Measurements from ENCODE around the gene MGAT1. TPM values are rescaled to one million over a fixed set of nuclear protein-coding genes. Genes with fewer than 3 reads are reported as not detected.
"Not testable (repeated sequence)": the region's sequence is repeated elsewhere in the genome, so short reads cannot be mapped to it uniquely, and the experiment has no call there.

MGAT1 gene
- 65.3 and 76.2 TPM in 2 replicates for total RNA-seq (2014; rRNA removed; shearing (Covaris generic))
- polyA plus RNA-seq (2015; cell fraction: cytosol; rRNA removed): 90.5 and 97.9 TPM in 2 replicates
- polyA plus RNA-seq (2015; cell fraction: nucleus; rRNA removed): 63.8 and 81.4 TPM in 2 replicates

- peak; percentile 58 for DNase-seq (ENCODE audit: low read depth)
Observed at GRCh38 chr5:180802325-180803180, at the start of gene MGAT1. TSS of gene MGAT1 (minus strand) at chr5:180802806. CDS start at chr5:180792971, 9,835 bp downstream.

- no peak for DNase-seq (ENCODE audit: low read depth)
Observed at GRCh38 chr5:180850434-180851078, 48.0 kb upstream of the MGAT1 start.

- no peak for DNase-seq (ENCODE audit: low read depth)
Observed at GRCh38 chr5:180849827-180850226, 47.2 kb upstream of the MGAT1 start.

DNA sequence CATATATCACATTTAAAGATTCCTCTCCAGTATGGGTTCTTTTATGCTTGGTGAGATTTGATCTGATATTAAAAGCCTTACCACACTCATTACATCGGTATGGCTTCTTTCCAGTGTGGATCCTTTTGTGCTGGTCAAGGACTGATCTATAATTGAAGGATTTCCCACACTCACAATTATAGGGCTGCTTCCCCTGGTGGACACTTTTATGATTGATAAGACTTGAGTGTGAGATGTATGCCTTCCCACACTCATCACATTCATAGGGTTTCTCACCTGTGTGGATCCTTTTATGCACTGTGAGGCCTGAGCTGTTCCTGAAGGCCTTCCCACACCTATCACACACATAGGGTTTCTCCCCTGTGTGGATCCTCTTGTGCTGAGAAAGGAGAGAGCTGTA lies 46.3 kb upstream of the MGAT1 start:
- no peak for DNase-seq (ENCODE audit: low read depth)

DNA sequence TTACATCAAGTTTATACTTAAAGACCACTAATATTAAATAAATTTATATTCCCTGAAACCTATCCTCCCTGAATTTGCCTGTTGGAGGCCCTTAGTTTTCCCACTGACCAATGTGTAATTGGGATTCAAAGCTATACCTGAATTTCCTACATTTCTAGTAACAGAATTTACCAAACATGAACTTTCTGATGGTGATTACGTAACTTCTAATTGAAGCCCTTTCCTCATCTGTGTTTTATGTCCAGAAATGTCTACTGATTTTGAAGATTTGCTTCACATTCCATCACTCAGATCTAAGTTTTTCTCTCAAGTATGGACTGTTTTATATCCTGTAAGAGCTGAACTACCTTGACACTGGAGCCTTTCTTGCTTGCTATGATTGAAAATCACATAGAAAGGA lies 45.7 kb upstream of the MGAT1 start:
- DNase-seq (ENCODE audit: low read depth): no peak

GRCh38 chr5:180847026-180847425 lies 44.4 kb upstream of the MGAT1 start:
- DNase-seq (ENCODE audit: low read depth): no peak

- no peak for DNase-seq (ENCODE audit: low read depth)
Observed at GRCh38 chr5:180844858-180845257, 42.3 kb upstream of the MGAT1 start.

- DNase-seq (ENCODE audit: low read depth): no peak
Observed at GRCh38 chr5:180844432-180844831, 41.8 kb upstream of the MGAT1 start.

DNA sequence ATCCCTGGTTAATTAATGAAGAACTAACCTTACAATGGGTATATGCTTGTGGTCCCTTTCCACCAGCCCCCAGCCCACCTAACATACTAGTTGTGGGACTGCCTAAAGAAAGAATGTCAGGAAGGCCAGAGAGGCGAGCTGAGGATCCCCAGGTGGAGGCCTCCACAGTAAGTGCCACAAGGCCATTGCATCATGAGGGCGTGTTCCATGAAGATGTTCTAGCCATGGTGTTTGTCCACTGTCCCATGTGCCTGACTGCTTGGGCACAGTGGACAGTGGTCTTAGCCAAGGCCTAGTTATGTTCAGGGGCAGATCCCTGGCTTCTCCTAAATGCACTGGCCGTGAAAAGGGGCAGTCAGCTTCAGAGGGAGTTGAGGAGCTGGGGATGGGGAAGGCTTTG lies 37.3 kb upstream of the MGAT1 start:
- no peak for DNase-seq (ENCODE audit: low read depth)

GRCh38 chr5:180839227-180839626 lies 36.6 kb upstream of the MGAT1 start:
- DNase-seq (ENCODE audit: low read depth): no peak

DNA sequence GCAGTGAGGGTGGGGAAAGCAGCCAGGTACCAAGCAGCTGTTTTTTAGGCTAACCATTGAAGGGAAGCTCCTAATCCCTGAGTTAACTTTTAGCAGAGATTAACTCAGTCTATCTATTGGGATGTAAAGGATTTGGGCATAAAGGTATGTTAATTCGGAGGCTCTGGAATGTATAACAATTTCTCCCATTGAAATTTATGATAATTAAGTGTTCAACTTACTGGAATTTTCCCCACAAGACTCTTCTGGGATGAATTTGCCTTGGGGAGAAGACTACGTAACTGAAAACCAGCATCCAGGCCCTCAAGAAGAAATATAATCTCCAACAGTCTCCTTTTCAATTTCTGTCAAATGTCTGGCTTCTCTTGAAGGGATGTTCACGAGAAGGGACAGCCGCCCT lies 34.9 kb upstream of the MGAT1 start:
- no peak for DNase-seq (ENCODE audit: low read depth)

DNA sequence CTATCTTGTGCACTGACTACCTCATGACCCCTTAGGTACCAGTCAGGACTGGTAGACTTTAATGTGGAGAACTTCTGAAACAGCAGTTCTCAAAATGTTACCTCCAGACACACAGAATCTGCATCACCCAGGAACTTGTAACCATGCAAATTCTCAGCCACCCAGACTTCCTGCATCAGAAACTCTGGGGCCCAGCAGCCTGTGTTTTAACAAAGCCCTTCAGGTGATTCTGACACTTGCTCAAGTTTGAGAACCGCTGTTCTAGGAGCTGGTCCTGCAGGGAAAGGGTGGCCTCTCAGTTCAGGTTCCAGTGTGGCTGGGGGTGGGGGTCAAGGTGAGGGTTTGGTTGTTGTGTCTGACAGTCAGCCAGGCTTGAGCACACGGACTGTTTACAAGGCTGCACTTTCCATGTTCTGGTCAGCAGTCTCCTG lies 30.0 kb upstream of the MGAT1 start:
- no peak for DNase-seq (ENCODE audit: low read depth)

DNA sequence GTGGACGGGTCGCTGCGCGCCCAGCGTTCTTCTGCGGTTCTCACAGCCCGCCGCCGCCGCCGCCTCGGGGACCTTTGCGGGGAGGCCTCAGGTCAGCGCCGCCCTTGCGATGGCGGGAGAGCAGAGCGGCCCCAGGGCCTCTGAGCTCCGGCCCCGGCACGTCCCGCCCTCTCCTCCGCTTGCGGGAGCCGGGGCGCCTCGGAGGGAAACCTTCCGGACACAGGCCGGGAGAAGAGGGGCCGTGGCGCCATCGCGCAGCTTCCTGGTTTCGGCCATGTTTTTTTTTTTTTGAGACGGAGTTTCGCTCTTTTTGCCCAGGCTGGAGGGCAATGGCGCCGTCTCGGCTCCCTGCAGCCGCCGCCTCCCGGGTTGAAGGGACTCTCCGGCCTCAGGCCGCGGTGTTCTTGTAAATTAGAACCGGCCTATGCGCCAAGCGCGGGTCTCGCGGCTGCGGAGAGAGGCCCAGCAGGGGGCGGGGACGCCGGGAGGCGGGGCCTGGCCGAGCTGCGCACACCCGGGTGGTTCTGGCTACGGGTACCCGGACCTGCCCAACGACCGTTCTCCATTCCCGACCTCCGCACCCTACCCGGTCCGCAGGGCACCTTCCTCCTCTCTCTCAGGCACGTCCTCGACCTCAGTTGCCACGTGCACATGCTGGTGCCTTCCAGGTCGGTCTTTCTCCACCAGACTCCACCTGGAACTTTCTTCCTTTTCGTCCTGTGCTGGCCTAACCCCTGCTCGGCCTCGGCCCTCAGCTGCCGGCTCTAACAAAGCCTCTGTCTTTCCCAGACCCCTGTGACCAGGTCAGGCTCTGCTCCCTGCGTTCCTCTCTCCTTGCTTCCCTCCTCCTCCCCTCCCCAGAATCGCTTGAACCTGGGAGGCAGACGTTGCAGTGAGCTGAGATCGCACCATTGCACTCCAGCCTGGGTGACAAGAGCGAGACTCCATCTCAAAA lies 28.8 kb upstream of the MGAT1 start:
- DNase-seq (ENCODE audit: low read depth): peak; percentile 75

DNA sequence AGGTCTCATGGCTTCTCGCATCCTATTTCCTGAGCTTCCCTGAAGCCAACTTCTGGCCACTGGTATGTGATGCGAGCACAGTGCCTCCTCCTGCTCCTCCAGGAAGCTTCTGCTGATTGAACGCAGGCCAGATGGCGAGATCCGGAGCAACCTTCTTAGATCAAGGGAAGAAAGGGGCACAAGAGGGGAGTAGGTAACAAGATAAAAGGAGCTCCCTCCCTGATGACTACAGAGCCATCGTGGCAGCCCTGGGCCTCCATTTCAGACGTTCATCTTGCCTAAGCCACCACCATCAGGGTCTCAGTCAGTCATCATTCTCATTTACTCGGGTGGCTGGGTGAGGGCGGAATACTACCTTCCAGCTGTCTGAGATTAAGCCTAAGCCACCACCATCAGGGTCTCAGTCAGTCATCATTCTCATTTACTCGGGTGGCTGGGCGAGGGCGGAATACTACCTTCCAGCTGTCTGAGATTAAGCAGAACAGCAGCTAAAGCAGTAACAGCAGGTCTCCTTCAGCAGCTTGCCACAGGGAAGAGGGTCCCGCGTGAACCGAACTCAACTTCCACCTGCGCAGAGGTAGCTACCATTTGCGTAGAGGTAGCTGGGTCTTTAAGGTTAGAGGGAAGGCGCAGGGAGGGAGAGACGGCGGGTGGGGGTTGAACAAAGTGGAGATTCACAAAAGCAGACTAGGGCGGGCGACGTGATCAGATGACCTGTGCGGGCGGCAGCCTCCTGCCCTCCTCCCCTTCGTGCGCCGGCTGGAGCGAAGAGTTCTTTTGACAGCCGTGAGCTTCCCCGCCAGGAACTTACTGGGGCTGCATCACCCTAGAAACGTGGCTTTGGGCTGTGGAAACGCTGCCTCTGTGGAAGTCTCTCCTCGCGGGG lies 27.9 kb upstream of the MGAT1 start:
- DNase-seq (ENCODE audit: low read depth): no peak

- no peak for DNase-seq (ENCODE audit: low read depth)
Observed at GRCh38 chr5:180829726-180830125, 27.1 kb upstream of the MGAT1 start.

DNA sequence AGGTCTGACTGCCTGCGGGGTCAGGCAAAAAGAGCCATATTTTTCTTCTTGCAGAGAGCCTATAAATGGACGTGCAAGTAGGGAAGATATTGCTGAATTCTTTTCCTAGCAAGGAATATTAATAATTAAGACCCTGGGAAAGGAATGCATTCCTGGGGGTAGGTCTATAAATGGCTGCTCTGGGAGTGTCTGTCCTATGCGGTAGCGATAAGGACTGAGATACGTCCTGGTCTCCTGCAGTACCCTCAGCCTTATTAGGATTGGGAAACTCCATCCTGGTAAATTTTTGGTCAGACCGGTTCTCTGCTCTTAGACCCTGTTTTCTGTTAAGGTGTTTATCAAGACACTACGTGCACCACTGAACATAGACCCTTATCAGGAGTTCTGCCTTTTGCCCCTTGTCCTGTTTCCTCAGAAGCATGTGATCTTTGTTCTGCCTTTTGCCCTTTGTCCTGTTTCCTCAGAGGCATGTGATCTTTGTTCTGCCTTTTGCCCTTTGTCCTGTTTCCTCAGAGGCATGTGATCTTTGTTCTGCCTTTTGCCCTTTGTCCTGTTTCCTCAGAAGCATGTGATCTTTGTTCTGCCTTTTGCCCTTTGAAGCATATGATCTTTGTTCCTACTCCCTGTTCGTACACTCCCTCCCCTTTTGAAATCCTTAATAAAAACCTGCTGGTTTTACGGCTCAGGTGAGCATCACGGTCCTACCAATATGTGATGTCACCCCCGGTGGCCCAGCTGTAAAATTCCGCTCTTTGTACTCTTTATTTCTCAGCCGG lies 26.3 kb upstream of the MGAT1 start:
- DNase-seq (ENCODE audit: low read depth): not testable (repeated sequence)

GRCh38 chr5:180827374-180827773 lies 24.8 kb upstream of the MGAT1 start:
- not testable (repeated sequence) for DNase-seq (ENCODE audit: low read depth)

DNA sequence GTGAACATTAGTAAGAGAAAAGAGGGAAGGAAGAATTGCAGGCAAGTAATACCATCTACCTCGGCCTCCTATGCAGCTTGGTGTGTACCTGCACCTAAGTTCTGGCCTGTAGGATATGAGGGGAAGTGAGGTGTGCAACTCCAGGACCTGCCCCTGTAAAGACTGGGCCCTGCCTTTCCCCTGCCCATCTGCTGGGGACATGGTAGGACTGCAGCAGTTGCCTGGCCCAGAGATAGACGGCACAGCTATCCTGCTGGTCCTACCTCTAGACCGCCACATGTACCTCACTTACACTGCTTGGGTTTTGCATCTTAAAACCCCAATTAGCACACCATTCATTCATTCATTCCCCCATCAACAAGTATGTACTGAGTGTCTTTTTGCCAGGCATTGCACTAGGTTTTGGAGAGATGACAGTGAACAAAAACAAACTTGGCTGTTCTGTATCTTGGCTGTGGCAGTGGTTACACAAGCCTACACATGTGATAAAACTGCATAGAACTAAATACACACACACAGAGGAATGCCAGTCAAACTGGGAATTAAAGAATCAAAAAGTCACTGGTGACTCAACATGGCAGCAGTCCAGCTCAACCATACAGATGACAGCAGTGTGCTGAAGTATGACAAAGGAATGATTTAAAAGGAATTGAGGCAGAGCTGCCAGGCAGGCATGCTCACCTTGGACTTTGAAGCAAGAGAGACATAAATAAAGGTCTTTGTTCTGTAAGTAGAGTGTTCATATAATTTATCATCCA lies 23.3 kb upstream of the MGAT1 start:
- peak; percentile 89 for DNase-seq (ENCODE audit: low read depth)

Measured in HT1080 (cell line).